HG03159 (cell line): ENCODE results near the gene DBNL.
"Not testable (repeated sequence)": the region's sequence is repeated elsewhere in the genome, so short reads cannot be mapped to it uniquely, and the experiment has no call there.

Experiments
- ATAC-seq: cut with Tn5 transposase; IDR thresholded peaks from one replicate; pipeline ENCODE4 v1.9.1; 2021; ENCODE audit warnings: mild to moderate bottlenecking, moderate library complexity; ENCODE audit not compliant: unreplicated experiment

DBNL gene

DNA sequence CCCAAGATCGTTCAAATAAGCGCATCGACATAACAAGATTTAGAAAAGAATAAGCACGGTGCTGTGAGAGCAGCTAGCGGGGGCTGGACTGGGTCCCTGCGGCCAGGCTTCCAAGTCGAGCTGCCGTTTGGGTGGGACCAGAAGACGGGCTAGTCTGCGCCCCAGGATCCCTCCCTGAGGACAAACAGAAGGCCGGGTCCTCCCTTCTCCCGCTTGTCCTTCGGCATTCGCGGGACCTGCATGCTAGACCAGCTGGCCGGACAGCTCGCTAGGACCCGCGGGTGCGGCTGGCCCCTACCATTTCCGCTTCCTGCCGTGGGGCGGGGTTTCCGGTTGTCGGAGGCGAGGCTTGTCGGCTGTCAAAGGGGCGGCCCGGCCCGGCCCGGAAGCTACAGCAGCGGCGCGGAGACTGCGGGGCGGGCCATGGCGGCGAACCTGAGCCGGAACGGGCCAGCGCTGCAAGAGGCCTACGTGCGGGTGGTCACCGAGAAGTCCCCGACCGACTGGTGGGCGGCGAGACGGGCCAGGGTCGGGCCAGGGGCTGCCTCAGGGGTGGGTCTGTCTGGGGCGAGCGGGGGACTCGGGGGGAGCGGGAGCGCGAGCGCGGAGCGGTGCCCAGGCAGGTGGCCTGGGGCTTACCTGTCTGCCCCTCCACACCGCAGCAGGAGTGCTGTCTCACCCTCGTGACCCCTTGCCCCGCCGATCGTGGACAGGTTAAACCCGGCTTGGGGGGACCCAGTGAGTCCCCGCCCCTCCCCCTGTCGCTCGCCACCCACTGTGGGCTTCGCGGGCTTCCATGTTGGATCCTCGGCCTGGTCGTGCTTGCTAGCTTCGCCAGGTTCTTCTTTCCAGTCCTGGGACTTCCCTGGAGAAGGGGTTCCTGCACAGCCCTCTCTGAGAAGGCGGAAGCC is at the start of gene DBNL:
TSS of gene DBNL (plus strand) at position 388 of the 911 bp plus-strand sequence. CDS start at position 424, 36 bp downstream.
- ATAC-seq: peak; percentile 64

DNA sequence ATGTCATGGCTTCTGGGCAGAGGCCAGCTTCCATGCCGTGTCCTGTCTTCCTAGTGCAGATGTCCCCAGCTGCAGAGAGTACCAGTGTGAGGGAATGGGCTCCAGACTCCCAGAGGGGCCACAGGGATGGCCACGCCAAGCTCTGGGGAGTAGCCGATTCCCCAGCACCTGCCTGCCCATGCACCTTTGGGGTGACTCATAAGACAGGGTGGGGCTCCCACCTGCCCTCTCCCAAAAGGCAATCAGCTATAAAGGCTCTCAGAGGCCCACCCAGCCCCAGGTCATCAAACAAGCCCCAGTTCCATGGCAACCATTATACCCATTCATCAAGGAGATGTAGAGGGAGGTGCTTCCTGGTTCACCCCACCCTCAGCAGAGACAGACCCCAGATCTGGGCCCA is 47.0 kb upstream of the DBNL start, which contains the start of gene SPDYE1:
TSS of gene SPDYE1 (plus strand) at position 366 of the 400 bp plus-strand sequence. CDS start 2,053 bp downstream, outside the sequence.
- not testable (repeated sequence) for ATAC-seq

GRCh38 chr7:44012081-44012480 is 32.4 kb upstream of the DBNL start:
- not testable (repeated sequence) for ATAC-seq

- ATAC-seq: not testable (repeated sequence)
Observed at GRCh38 chr7:44015090-44015489, 29.4 kb upstream of the DBNL start.

- peak; percentile 92 for ATAC-seq
Observed at GRCh38 chr7:44018857-44019807, 25.4 kb upstream of the DBNL start.

DNA sequence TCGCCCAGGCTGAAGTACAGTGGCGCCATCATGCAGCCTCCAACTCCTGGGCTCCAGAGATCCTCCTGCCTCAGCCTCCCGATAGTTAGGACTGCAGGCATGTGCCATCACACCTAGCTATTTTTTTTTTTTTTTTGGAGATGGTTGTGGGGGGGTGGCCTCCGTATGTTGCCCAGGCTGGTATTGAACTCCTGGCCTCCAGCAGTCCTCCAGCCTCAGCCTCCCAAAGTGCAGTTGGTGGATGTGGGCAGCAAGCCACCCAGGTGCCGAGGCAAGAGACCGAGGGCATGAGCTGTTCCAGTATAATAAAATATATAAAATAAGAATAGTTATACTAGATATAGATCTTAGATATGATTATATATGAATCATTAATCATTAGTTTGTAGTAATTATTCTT is 24.7 kb upstream of the DBNL start:
- not testable (repeated sequence) for ATAC-seq

DNA sequence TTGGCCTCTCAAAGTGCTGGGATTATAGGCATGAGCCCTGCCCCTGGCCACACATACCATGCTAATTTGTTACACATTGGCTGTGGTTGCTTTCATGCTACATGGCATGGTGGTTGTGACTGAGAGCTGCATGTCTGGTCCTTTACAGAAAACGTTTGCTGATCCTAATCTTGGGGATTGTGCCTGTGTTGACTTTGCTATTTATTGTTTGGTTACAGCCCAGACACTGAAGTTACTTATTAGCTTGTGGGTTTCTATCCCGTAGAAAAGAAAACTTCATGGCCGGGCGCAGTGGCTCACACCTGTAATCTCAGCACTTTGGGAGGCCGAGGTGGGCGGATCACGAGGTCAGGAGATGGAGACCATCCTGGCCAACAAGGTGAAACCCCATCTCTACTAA is 22.4 kb upstream of the DBNL start:
- ATAC-seq: not testable (repeated sequence)

DNA sequence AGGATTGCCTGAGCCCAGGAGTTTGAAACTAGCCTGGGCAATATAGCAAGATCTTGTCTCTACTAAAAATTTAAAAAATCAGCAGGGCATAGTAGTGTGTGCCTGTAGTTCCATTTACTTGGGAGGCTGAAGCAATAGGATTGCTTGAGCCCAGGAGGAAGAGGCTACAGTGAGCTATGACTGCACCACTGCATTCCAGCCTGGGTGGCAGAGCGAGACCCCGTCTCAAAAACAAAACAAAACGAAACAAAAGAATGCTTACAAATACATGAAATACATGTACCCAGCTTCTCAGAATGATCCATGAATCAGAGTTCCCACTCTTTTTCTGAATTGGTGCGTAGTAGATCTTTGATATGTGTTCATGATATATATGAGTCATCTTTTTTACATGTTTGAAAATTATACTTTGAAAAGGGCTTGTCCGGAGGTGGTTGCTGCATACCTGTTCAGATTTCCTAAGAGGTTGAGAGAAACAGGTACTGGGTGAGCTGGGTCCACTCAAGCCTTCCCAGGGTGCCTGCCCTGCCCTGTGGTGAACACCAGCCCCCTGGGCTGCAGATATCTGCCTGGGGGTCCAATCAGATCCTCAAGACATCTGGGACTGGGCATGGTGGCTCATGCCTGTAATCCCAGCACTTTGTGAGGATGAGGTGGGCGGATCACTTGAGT is 21.6 kb upstream of the DBNL start:
- ATAC-seq: not testable (repeated sequence)

DNA sequence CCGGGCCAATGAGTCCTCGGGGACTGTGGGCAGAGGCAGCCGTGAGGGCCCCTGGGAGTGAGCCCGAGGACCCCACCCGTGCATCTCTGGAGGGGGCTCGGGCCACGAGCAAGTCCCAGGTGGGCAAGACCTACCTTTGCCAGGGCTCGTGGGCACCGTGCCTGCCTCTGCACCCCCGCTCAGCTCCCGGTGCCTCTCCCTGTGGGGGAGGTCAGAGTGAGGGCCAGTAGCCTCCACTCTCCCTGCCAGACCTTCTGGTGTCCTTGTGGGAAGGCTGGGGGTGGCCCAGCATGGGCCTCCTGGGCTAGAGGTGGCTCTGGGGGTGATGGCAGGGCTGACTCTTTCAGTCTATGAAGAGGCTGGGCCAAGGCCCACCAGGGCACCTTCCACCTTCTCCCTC is 15.1 kb upstream of the DBNL start:
- not testable (repeated sequence) for ATAC-seq

DNA sequence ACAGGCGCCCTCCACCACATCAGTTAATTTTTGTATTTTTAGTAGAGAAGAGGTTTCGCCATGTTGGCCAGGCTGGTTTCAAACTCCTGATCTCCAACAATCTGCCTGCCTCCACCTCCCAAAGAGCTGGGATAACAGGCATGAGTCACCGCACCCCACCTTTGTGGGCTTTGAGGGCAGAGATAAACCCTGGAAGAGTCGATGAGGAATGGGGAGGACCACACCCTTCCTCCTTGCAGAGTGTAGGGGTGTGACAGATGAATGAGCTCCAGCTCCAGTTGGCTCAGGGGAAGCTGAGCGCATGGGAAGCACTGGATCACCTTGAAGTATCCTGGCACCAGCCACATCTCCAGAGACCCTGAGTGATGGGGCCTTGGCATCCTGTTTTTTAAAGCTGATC is 14.5 kb upstream of the DBNL start:
- ATAC-seq: not testable (repeated sequence)

DNA sequence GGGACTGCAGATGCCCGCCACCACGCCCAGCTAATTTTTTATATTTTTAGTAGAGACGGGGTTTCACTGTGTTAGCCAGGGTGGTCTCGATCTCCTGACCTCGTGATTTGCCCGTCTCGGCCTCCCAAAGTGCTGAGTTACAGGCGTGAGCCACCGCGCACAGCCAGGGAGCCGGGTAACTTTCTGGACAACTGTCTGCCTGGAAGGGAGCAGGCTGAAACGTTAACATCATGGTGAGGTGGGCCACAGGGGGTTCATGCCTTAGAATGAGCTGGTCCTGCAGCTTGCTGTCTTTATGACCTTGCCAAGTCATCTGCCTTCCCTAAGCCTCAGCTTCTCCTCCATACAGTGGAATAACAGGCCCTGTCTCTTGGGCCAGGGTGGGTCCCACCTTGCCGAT is 13.2 kb upstream of the DBNL start:
- ATAC-seq: not testable (repeated sequence)

GRCh38 chr7:44032031-44032430 is 12.5 kb upstream of the DBNL start:
- not testable (repeated sequence) for ATAC-seq

GRCh38 chr7:44033971-44034844 is 10.3 kb upstream of the DBNL start:
- not testable (repeated sequence) for ATAC-seq

- not testable (repeated sequence) for ATAC-seq
Observed at GRCh38 chr7:44036364-44036763, 8.1 kb upstream of the DBNL start.

DNA sequence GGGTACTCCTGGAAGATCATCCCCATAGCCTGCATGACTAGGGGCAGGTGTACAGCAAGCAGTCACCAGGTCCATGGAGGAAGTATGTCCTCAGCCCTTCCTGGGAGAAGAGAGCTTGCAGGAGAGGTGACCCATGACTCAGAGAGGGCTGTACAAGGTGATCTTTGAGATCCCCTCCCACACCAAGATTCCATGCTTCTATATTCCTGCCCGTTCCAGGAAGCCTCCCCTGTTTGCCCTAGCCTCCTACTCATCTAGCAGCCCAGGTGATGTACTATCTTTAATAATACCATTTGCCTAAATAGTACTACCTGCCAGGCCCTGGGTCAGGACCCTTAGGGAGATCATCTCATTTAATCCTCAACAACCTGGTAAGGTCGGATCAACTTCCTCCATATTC is 6.6 kb upstream of the DBNL start:
- not testable (repeated sequence) for ATAC-seq

- not testable (repeated sequence) for ATAC-seq
Observed at GRCh38 chr7:44038553-44038952, 5.9 kb upstream of the DBNL start.

DNA sequence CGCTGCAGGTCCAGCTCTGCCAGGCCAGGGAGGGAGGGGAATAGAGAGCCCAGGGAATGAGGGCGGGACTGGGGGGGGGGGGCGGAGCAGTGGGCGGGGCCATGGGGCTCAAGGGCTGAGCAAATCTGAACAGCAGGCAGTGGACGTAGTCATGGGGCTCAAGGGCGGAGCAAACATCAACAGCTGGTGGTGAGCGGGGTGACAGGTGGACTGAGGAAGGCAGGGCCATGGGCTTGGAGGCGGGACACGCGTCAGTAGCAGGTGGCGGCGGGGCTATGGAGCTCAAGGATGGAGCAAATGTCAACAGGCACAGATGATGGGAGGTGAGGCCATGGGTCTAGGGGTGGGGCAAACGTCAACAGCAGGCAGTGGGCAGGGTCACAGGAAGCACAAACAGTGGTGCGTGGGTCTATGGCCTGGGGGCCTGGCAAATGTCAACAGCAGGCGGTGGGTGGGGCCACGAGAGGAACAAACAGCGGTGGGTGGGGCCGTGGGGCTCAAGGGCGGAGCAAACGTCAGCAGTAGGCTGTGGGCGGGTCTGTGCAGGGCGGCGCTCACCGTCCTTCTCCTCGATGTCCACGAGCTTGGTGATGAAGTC is 5.4 kb upstream of the DBNL start:
- peak; percentile 63 for ATAC-seq

DNA sequence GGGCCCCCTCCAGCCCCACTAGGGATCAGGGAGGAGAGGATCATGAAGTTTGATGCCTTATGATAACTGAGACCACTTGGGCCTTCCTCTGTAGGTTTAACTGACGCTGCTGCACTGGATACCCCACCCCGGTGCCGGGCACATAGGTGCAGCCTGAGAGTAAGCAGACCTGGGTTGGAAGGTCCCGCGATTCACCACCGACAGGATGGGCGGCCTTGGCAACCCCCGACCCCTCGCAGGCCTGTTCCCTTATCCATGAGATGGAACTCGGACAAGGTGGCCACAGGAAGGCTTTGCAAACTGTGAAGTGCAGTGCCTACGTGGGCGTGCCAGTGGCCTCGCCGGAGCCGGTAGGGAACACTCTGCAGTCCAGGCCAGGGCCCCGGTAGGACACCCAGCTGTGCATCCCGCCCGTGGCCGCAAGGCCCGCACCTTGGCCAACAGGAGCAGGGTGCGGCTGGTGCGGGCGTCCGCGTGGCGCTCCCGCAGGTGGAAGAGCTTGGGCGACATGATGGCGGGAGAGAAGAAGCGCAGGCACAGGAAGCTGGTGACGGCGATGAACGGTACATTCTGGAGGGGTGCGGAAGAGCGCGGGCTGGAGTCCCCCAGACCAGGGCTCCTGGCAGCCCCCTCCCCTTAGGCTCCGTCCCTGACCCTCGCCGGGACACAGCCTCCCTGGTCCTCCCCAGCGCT is 4.6 kb upstream of the DBNL start:
- ATAC-seq: peak; percentile 7

DNA sequence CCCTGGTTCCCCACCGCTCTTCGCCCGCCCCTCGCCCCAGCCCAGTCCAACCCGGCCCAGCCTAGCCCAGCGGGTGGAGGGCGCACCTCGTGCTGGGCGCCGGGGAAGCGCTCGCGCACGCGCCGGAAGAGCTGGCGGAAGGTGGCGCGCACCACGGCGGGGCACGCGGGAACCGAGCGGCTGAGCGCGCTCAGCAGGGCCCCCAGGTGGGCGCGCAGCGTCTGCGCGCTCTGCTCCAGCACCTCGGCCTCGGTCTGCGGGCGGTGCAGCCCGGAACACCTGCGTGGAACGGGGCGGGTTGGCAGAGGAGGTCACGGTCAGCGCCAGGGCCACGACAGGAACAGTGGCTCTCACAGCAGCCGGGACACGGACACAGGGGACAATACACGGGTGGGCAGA is 4.0 kb upstream of the DBNL start:
- ATAC-seq: peak; percentile 38
